ENCODE measurements around the gene C15orf62.

The C15orf62 gene

GRCh38 chr15:40769274-40770146 is at the start of gene C15orf62:
TSS of gene C15orf62 (plus strand) at chr15:40769980. CDS start at chr15:40770496, 516 bp downstream.
- DNase-seq (ENCODE audit: low read depth in 2 of 2, low spot score in 1 of 2) = peak; percentile 57 to 73

- no peak for DNase-seq (ENCODE audit: low read depth in 2 of 2, low spot score in 1 of 2)
Measured at GRCh38 chr15:40721701-40722100, 48.1 kb upstream of the C15orf62 start.

- no peak for DNase-seq (ENCODE audit: low read depth in 2 of 2, low spot score in 1 of 2)
Measured at GRCh38 chr15:40722354-40722753, 47.4 kb upstream of the C15orf62 start.

- DNase-seq (ENCODE audit: low read depth in 2 of 2, low spot score in 1 of 2) = no peak
Measured at GRCh38 chr15:40722934-40723333, 46.8 kb upstream of the C15orf62 start.

- DNase-seq (ENCODE audit: low read depth in 2 of 2, low spot score in 1 of 2) = no peak
Measured at GRCh38 chr15:40723919-40724318, 45.9 kb upstream of the C15orf62 start.

- no peak for DNase-seq (ENCODE audit: low read depth in 2 of 2, low spot score in 1 of 2)
Measured at GRCh38 chr15:40731034-40731433, 38.7 kb upstream of the C15orf62 start.

- no peak for DNase-seq (ENCODE audit: low read depth in 2 of 2, low spot score in 1 of 2)
Measured at GRCh38 chr15:40736575-40736974, 33.2 kb upstream of the C15orf62 start.

GRCh38 chr15:40737048-40737447 is 32.7 kb upstream of the C15orf62 start:
- DNase-seq (ENCODE audit: low read depth in 2 of 2, low spot score in 1 of 2) = no peak

- DNase-seq (ENCODE audit: low read depth in 2 of 2, low spot score in 1 of 2) = no peak
Measured at GRCh38 chr15:40739047-40739446, 30.7 kb upstream of the C15orf62 start.

GRCh38 chr15:40739854-40740253 is 29.9 kb upstream of the C15orf62 start:
- DNase-seq (ENCODE audit: low read depth in 2 of 2, low spot score in 1 of 2) = no peak

GRCh38 chr15:40743485-40743901 is 26.3 kb upstream of the C15orf62 start:
- no peak for DNase-seq (ENCODE audit: low read depth in 2 of 2, low spot score in 1 of 2)

- peak in 1 of 2 donors; percentile 60 for DNase-seq (ENCODE audit: low read depth in 2 of 2, low spot score in 1 of 2)
Measured at GRCh38 chr15:40743921-40744814, 25.6 kb upstream of the C15orf62 start.

- DNase-seq (ENCODE audit: low read depth in 2 of 2, low spot score in 1 of 2) = no peak
Measured at GRCh38 chr15:40744815-40745152, 25.0 kb upstream of the C15orf62 start.

- no peak for DNase-seq (ENCODE audit: low read depth in 2 of 2, low spot score in 1 of 2)
Measured at GRCh38 chr15:40746916-40747418, 22.8 kb upstream of the C15orf62 start.

GRCh38 chr15:40747685-40748631 is 21.8 kb upstream of the C15orf62 start:
- DNase-seq (ENCODE audit: low read depth in 2 of 2, low spot score in 1 of 2) = no peak

- DNase-seq (ENCODE audit: low read depth in 2 of 2, low spot score in 1 of 2) = no peak
Measured at GRCh38 chr15:40749151-40749630, 20.6 kb upstream of the C15orf62 start.

GRCh38 chr15:40750885-40751284 is 18.9 kb upstream of the C15orf62 start:
- DNase-seq (ENCODE audit: low read depth in 2 of 2, low spot score in 1 of 2) = no peak

- DNase-seq (ENCODE audit: low read depth in 2 of 2, low spot score in 1 of 2) = no peak
Measured at GRCh38 chr15:40751745-40752144, 18.0 kb upstream of the C15orf62 start.

- no peak for DNase-seq (ENCODE audit: low read depth in 2 of 2, low spot score in 1 of 2)
Measured at GRCh38 chr15:40754574-40754882, 15.3 kb upstream of the C15orf62 start.

- DNase-seq (ENCODE audit: low read depth in 2 of 2, low spot score in 1 of 2) = peak; percentile 81
Measured at GRCh38 chr15:40754883-40755811, 14.6 kb upstream of the C15orf62 start, which contains the start of gene RMDN3. TSS of gene RMDN3 (minus strand) at chr15:40755254. CDS start at chr15:40754783, 471 bp downstream.

Measured in stimulated activated CD8-positive, alpha-beta memory T cell treated with anti-CD3 and anti-CD28 coated beads, Interleukin-4, amount 100 ng/mL, for 4 hours (primary cell).